DOHH2 (cell line): ENCODE measurements around the gene ANKRD33.

ENCODE experiments used
- H3F3A ChIP-seq: fragments of 200-600 bp; sonication (generic), shearing (Covaris generic); 2 replicates; pipeline ENCODE4 v1.6.0; 2016; ENCODE audit warnings: antibody characterized with exemption, mild to moderate bottlenecking; ENCODE audit not compliant: control insufficient read depth, insufficient read depth
- H3K27ac ChIP-seq: fragments of 200-600 bp; sonication (generic); 2 replicates; pipeline ENCODE4 v1.5.1; 2014; ENCODE audit warnings: low read depth, mild to moderate bottlenecking, low read length, moderate library complexity
- H3K27me3 ChIP-seq: fragments of 200-600 bp; sonication (generic); 2 replicates; pipeline ENCODE4 v1.6.1; 2014; ENCODE audit warnings: mild to moderate bottlenecking, low read length, mixed read lengths; ENCODE audit not compliant: control insufficient read depth
- H3K36me3 ChIP-seq: fragments of 200-600 bp; sonication (generic); 2 replicates; pipeline ENCODE4 v1.6.1; 2014; ENCODE audit warnings: mild to moderate bottlenecking, low read length, moderate library complexity, mixed read lengths; ENCODE audit not compliant: control insufficient read depth
- H3K4me1 ChIP-seq: fragments of 200-600 bp; sonication (generic); 2 replicates; pipeline ENCODE4 v1.6.1; 2014; ENCODE audit warnings: mild to moderate bottlenecking, low read length, mixed read lengths; ENCODE audit not compliant: control insufficient read depth
- H3K4me2 ChIP-seq: fragments of 200-600 bp; sonication (generic); 2 replicates; pipeline ENCODE4 v1.6.0; 2014; ENCODE audit warnings: mild to moderate bottlenecking, low read length, moderate library complexity
- H3K4me3 ChIP-seq: fragments of 200-600 bp; sonication (generic); 2 replicates; pipeline ENCODE4 v1.5.1; 2014; ENCODE audit warnings: mild to moderate bottlenecking, low read length, mixed read lengths
- H3K79me2 ChIP-seq: fragments of 200-600 bp; sonication (generic); 2 replicates; pipeline ENCODE4 v1.6.1; 2014; ENCODE audit warnings: mild to moderate bottlenecking, low read length, mixed read lengths; ENCODE audit not compliant: control insufficient read depth
- H3K9me2 ChIP-seq: fragments of 200-600 bp; sonication (generic); replicated peaks from 2 replicates; pipeline ENCODE4 v1.6.1; 2014; ENCODE audit warnings: mild to moderate bottlenecking, low read length, mixed read lengths; ENCODE audit not compliant: control insufficient read depth
- H3K9me3 ChIP-seq: fragments of 200-600 bp; sonication (generic); 2 replicates; pipeline ENCODE4 v1.6.1; 2014; ENCODE audit warnings: antibody characterized with exemption, low read length, mixed read lengths; ENCODE audit not compliant: control insufficient read depth, insufficient read depth
- H4K20me1 ChIP-seq: fragments of 200-600 bp; sonication (generic); 2 replicates; pipeline ENCODE4 v1.6.0; 2014; ENCODE audit warnings: low read depth, mild to moderate bottlenecking, antibody characterized with exemption, low read length, moderate library complexity; ENCODE audit not compliant: control insufficient read depth, insufficient read depth
- CTCF ChIP-seq: fragments of 200-600 bp; sonication (generic); IDR thresholded peaks from one replicate; pipeline ENCODE4 v1.5.1; 2014; ENCODE audit warnings: antibody characterized with exemption, mild to moderate bottlenecking, low read depth, low read length; ENCODE audit not compliant: poor library complexity, severe bottlenecking
- EZH2phosphoT487 ChIP-seq: fragments of 200-600 bp; sonication (generic); IDR thresholded peaks from 2 replicates; pipeline ENCODE4 v1.6.1; 2017; ENCODE audit warnings: borderline replicate concordance, mild to moderate bottlenecking, antibody characterized with exemption, low read length, moderate library complexity, mixed read lengths

Gene ANKRD33

DNA sequence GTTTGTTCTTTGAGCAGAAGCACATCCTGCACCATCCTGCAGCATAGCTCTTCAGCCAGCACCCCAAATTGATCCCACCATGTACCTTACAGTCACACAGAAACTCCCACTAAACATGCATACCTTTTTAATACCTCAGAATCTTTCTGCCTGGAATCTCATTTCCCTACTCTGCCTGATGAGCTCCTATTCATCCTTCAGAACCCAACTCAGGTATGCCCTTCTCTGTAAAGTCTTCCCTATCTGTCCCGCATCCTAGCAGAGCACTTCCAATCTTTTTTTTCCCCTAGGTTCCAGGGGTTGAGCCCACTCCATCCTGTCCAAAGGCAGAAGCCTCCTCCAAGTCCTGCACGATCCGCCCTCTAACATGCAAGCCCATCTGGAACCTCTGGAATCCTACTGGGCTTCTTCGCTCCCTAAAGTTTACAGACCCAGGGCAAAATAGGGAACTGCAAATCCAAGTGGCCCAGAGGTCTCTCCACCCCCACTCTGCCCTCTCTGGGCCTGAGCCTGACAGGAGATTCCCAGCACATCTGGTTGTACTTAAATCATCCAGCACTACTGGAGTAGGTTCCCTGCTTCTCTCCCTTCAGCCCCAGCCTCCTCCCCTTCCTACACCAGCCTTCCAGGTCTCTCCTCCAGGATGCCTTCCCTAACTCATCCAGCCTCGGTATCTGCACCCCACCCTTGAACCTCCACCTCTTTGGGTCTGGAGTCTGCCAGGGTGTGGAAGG lies 35.3 kb upstream of the ANKRD33 start:
- no peaks in the 10 kb centered on the region for H4K20me1 ChIP-seq
- H3K4me1 ChIP-seq = no peaks in the 10 kb centered on the region
- H3K36me3 ChIP-seq = no peaks in the 10 kb centered on the region
- no peaks in the 10 kb centered on the region for H3K9me2 ChIP-seq
- H3K4me3 ChIP-seq = no peak overlapping the region
- H3K9me3 ChIP-seq = no peaks in the 10 kb centered on the region
- no peak overlapping the region for H3K27ac ChIP-seq
- H3K79me2 ChIP-seq = no peaks in the 10 kb centered on the region
- peaks cover 9% of the 10 kb centered on the region for H3K27me3 ChIP-seq
- H3F3A ChIP-seq = no peaks in the 10 kb centered on the region
- no peak overlapping the region for H3K4me2 ChIP-seq
- TF ChIP-seq EZH2phosphoT487 (no peak), CTCF (no peak)

DNA sequence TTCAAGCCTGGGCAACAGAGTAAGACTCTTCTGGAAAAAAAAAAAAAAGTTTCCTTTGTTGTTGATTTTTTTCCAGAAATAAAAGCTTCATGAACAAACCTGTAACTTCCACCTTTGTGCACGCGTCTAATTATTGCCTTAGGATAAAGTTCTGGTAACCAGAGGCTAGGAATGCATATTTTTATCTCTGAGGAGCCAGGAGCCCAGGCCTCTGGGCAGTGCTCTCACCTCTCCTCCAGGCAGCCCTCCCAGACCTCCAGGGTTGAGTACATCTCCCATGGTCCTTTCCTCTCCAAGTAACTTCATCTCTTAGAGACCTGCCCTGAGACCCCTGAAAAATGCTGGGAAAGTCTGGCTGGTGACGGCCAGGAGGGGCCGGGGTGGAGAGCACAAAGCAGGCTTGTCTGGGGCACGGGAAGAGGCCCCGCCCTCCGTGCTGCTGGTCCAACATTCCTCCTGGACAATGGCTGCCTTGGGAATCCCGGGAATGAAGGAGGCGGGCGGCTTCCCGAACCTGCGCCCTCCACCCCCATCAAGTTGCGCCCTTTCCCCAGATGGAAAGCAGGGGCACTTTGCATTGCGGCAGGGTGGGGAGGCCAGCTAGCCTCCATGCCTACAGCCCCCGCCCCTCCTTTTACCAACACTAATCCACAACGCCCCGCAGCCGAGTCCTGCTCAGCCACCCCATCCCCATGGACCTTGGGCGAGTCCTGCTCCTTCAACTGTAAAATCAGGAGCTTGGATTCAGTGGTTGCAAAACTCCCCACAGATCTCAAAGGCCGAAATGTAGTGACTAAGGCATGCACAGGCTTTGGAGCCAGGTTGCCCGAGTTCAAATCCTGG lies 32.1 kb upstream of the ANKRD33 start:
- H3K4me1 ChIP-seq = no peaks in the 10 kb centered on the region
- H3K4me2 ChIP-seq = no peak overlapping the region
- no peaks in the 10 kb centered on the region for H3K36me3 ChIP-seq
- no peaks in the 10 kb centered on the region for H4K20me1 ChIP-seq
- no peaks in the 10 kb centered on the region for H3K9me3 ChIP-seq
- H3K4me3 ChIP-seq = no peak overlapping the region
- no peaks in the 10 kb centered on the region for H3K9me2 ChIP-seq
- no peaks in the 10 kb centered on the region for H3K79me2 ChIP-seq
- no peaks in the 10 kb centered on the region for H3F3A ChIP-seq
- H3K27me3 ChIP-seq = peaks cover 9% of the 10 kb centered on the region
- H3K27ac ChIP-seq = no peak overlapping the region
- no peak for TF ChIP-seq CTCF

GRCh38 chr12:51860986-51861385 lies 26.9 kb upstream of the ANKRD33 start:
- no peak overlapping the region for H3K4me3 ChIP-seq
- no peak for TF ChIP-seq CTCF
- no peak for TF ChIP-seq EZH2phosphoT487
- no peaks in the 10 kb centered on the region for H3K79me2 ChIP-seq
- no peaks in the 10 kb centered on the region for H3K4me1 ChIP-seq
- peaks cover 11% of the 10 kb centered on the region; the same call in 1 of the 2 replicates for H3K27me3 ChIP-seq
- H3K27ac ChIP-seq = no peak overlapping the region
- no peaks in the 10 kb centered on the region for H3K9me2 ChIP-seq
- no peaks in the 10 kb centered on the region for H3K9me3 ChIP-seq
- H3K36me3 ChIP-seq = no peaks in the 10 kb centered on the region
- H3K4me2 ChIP-seq = no peak overlapping the region
- no peaks in the 10 kb centered on the region for H3F3A ChIP-seq
- no peaks in the 10 kb centered on the region for H4K20me1 ChIP-seq
